GM18909 (cell line): ENCODE data around the gene GFRA1.

Experiments used
- ATAC-seq: cut with Tn5 transposase; IDR thresholded peaks from one replicate; pipeline ENCODE4 v1.9.1; 2021; ENCODE audit warnings: mild to moderate bottlenecking; ENCODE audit not compliant: unreplicated experiment, poor library complexity

The GFRA1 gene

DNA sequence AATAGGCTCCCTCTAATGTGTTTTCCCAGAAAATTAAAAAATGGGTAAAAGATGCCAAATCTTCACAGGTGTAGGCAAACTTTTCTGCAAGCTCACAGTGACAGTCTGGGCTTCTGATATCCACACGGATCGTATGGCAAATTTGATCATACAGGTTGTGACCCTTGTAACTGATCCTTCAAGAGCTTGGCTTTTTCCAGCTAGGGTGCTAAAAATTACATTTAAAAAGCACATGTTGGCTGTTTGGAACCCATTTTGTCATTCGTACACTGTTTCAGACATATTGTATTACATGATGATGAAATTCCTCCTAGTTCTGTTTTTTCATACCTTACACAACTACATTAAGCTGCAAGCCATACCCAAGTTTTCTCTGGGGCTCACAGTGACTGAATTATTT is 138.7 kb downstream of the GFRA1 start:
- no peak for ATAC-seq

- ATAC-seq, result no peak
These were observed 139.4 kb downstream of the GFRA1 start for GRCh38 chr10:116133634-116134033.

GRCh38 chr10:116132780-116133399 is 140.1 kb downstream of the GFRA1 start:
- no peak for ATAC-seq

- ATAC-seq, result no peak
These were observed 143.0 kb downstream of the GFRA1 start for GRCh38 chr10:116130006-116130405.

DNA sequence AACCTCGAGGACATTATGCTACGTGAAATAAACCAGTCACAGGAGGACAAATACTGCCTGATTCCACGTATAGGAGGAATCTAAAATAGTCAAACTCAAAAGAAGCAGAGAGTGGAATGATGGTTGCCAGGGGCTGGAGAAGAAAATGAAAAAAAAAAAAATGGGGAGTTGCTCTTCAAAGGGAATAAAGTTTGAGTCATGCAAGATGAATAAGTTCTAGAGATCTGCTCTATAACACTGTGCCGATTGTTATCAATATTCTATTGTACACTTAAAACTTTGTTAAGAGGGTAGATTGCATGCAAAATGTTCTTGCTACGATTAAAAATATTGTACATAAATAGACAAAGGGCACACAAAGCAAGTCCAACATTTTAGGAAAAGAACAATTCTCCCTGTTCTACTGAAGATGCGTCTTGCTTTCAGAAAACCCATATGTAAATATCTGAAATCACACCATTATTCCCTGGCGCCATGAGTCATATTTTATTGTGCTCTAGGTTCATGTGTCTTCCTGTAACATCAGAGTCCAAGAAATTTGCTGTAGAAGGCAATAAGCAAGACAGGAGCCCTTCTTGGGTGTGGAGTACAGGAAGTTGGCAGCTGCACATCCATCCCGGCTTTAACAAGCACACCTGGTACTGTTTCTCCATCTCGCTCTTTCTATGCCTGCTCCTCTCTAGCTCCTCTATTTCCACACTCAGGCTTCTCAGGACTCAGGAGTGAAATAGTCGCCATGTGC is 145.9 kb downstream of the GFRA1 start:
- ATAC-seq, result no peak

GRCh38 chr10:116126239-116126638 is 146.8 kb downstream of the GFRA1 start:
- ATAC-seq, result no peak

- ATAC-seq, result no peak
These were observed 147.8 kb downstream of the GFRA1 start for GRCh38 chr10:116125180-116125579.

- ATAC-seq, result no peak
These were observed 148.2 kb downstream of the GFRA1 start for GRCh38 chr10:116124777-116125176.

DNA sequence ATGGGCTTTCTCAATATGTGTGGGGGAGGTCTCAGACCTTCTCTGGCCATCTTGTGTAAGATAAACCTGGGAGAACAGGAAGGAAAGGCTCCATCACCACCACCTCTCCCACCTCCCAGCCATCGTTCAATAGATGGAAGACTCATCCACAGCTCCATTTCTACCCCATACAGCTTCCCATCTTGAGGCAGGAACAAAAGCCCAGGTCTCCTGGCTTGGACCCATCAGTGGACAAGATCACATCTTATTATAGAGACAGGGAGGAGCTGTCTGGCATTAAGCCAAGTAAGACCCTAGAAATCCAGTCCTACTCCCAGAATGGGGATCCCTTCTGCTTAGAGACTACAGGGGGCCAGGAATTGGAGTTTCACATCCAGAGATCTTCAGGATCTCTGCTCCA is 150.3 kb downstream of the GFRA1 start:
- ATAC-seq, result no peak

DNA sequence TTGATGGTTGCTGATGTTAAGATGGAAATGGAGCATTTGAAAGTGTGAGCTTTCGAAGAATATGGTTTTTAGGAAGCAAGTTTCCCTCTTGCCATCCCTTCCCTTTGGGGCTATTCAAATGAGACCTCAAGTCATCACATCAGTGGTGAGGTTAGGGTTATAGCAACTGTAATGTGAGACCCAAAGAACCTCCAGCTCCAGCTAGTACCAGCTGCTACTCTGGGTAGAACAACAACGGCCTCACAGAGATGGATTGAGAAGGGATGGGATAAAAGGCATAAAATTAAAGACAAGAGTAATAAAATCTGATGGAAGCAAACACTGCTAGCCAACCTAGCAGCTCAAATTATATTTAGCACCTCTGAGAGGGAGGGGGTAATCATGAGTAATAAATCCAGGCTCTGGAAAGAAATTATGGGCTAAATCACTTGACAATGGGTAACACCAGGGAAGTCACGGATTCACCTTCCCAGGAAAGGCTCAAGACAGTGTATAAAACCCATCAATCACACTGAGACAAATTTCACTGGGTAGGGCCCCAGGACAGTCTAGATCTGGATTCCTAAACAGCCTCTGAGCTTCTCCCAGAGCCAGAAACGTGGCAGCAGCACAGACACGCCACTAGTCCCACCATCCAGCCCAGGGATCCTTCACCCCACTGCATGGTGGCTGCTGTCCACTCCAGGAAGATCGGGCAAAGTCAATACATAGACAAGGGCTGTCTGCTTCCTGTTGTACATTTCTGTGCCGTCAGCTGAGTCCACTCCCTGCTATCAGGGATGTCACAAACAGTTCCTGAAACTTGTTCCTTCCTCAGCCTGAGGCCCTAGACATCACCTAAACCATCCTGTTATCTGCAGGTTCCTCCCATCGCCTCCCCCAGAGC is 151.1 kb downstream of the GFRA1 start:
- no peak for ATAC-seq

DNA sequence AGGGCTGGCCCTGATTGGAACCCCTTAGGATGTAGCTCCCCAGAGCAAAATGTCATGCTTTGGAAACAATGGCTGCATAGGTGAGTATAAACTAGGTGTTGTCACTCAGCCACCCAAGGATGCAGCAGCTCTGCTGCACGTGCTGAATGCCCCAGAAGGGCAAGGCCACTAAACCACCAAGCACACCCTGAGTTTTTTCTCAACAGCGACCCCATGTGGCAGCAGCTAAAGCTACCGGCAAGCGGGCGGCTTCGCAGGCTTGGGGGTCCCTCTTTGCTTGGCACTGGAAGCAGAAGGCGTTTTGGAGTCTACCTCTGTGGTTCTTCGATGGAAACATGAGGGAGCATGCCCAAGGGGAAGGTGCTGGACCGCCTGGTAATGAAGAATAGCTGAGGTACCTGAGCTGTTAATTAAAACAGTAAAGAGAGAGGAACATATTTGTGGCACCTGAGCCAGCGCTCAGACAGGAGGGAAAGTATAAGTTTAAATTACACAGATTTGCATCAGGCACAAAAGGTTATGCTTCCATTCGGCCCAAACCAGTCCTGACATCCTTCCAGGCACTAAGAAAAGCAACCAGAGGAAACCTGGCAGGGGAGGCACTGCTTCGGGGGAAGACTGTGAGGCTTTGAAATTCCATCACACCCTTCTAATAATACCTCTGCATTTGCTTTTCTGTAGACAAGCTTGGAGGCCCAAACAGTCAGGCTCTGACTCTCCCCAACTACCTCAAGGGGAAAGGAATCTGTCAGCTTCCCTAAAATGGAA is 152.1 kb downstream of the GFRA1 start:
- ATAC-seq, result no peak

DNA sequence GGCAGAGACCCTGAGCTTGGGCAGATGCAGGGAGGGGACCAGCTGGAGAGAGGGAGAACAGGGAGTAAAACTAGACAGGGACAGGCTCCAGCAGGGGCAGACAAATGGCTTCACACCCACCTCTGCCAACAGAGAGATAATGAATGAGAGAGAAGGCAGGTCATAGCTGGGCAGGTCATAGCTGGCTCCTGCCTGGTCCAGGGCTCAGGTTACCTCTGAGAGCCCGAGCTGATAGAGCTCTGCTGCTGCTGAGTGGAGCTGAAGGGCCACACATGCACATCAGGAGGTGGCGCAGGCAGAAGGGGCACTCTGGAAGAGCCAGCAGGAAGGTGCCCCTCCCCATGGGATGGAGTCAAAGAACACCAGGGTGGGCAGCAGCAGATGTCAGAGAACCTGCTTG is 154.2 kb downstream of the GFRA1 start:
- no peak for ATAC-seq

DNA sequence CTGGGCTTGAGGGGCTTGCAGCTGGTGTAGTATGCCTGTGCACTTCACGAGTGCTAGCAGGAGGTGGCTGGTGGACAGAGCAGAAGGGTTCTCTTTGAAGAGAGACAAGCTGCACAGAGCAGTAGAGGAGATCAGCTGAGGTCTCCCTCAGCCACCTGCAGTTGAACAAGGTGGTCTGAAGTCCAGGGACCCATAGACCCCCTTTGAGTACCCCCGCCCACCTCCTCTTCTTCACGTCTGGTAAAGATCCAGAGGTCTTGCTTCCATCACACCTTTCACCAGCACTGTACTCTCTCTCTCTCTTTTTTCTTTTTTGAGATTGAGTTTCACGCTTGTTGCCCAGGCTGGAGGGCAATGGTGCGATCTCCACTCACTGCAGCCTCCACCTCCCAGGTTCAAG is 157.2 kb downstream of the GFRA1 start:
- ATAC-seq, result no peak

DNA sequence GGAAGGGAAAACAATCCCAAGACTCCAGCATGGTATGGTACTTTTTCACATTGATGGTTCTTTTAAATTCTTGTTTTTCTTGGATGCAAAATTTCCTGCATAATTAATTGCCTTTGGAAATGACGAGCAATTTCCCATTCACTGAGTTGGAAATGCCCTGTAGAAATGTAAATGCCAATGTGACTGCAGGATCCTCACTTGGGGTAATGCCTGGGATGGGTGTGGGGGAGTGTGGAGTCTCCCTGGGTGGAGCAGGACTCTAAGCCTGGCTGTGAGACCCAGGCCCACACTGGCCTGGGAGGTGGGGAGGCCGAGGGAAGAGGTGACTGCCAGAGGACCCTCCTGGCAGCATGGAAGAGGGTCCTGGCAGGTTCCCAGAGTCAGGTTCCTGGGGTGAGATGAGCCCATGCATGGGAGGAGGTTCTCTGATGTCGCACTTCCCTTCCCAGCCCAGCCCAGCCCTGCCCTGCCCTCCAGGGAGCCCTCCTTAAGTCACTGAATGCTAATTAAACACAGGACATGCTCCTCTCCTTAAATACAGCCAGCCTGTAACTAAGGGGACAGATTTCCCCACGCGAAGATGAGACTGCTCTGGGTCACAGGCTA is 157.9 kb downstream of the GFRA1 start:
- ATAC-seq, result no peak

- no peak for ATAC-seq
These were observed 159.1 kb downstream of the GFRA1 start for GRCh38 chr10:116113721-116114501.

DNA sequence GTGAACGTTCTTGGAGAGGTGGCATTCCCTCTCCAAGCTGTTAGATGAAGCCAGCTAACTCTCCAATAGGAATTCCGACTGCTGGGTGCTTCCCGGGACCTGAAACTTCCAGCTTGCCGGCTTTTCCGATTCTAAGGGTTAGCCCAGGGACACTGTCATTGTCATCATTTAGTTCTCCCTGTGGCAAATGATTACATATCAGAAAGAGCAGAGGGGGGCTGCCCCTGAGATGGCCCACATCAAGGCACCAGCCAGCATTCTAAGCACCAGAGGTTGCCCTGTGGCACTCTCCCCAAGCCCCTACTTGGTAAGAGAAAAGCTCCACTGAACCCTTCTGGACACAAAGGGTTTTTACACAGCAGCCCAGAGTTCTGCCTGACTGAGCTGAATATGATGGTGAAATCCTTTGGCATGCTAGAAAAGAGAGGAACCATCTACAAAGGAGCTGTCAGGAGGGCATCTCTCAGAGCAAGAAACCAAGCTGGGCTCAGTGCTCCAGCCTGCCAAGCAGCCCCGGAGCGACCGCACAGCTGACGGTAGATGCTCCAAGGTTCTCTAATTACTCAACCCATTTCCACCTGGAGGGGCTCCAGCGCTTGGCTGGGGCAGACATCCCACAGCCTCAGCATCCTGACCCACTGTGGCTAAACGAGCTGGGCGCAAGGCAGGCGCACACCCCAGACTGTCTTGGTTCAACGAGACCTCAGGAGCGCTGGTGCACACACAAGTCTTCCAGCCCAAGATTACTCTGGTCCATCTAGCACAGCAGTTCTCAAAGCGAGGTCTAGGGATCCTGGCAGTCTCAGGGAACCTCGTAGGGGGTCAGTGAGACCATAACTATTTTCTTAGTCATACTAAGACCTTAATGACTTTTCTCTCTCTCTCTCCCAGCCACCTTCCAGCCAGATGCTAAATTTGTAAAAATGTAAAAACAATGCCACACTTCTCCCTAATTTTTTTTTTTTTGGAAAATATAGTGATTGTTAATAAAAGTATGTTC is 160.5 kb downstream of the GFRA1 start:
- no peak for ATAC-seq

- ATAC-seq, result no peak
These were observed 161.4 kb downstream of the GFRA1 start for GRCh38 chr10:116111483-116112095.

DNA sequence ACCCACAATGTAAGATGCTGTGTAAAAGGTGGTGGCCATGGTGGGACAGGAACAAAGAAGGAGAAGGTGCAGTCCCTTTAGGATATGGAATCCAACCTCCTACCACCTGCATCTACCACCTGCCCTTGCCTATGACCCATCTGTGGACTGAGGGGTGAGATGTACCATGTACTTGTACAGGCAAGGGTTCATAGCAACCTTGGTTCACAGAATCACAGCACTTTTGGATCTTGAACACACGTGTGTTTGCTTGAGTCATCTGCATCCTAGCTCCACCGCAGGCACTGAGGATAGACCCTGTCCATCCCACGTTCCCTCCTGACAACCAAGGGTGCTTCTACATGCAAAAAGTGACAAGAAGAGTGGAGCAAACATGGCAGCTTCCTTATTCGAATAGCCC is 162.3 kb downstream of the GFRA1 start:
- no peak for ATAC-seq
